ENCODE data around the gene MOG. TPM values are rescaled to one million over a fixed set of nuclear protein-coding genes. Genes with fewer than 3 reads are reported as not detected.

Gene MOG
- total RNA-seq, 1 donor from 2014 or later: not detected

DNA sequence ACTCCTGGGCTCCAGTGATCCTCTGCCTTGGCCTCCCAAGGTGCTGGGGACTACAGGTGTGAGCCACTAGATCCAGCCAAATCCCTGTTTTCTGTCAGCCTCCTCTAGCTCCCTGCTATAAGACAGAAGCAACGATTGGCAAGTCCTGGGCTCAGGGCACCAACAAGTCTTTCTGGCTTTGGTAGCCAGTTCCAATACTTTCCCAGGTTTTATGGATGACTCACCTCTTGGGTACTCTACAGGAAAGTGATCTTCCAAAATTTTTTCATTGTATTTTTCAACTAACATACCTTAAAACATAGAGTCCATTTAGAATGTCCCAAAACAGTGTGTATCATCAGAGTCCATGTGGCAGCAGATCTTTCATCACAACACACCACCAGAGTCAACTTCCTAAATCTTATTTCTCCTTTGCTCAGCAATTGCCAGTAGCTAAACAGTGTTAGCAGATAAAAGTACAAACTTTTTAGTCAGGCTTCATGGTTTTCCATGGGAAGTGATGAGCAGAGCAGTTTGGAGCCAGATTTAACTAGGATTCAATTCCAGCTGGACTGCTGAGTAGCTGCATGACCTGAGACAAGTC, 37.2 kb upstream of the MOG start:
- DNase-seq (no peak), ATAC-seq (peak; percentile 66)
- intact Hi-C loops (cut with DNase I): no loop called here
- Histone ChIP-seq H3K27ac (no peak overlapping the region), H3K27me3 (no peaks in the 10 kb centered on the region), H3K4me1 (no peaks in the 10 kb centered on the region), H3K9me3 (no peaks in the 10 kb centered on the region), H3K36me3 (peaks cover 13% of the 10 kb centered on the region), H3K4me3 (no peak overlapping the region)
- TF ChIP-seq, protein P1, sequence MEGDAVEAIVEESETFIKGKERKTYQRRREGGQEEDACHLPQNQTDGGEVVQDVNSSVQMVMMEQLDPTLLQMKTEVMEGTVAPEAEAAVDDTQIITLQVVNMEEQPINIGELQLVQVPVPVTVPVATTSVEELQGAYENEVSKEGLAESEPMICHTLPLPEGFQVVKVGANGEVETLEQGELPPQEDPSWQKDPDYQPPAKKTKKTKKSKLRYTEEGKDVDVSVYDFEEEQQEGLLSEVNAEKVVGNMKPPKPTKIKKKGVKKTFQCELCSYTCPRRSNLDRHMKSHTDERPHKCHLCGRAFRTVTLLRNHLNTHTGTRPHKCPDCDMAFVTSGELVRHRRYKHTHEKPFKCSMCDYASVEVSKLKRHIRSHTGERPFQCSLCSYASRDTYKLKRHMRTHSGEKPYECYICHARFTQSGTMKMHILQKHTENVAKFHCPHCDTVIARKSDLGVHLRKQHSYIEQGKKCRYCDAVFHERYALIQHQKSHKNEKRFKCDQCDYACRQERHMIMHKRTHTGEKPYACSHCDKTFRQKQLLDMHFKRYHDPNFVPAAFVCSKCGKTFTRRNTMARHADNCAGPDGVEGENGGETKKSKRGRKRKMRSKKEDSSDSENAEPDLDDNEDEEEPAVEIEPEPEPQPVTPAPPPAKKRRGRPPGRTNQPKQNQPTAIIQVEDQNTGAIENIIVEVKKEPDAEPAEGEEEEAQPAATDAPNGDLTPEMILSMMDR (IDR thresholded peaks at IDR 0.05): no peak

DNA sequence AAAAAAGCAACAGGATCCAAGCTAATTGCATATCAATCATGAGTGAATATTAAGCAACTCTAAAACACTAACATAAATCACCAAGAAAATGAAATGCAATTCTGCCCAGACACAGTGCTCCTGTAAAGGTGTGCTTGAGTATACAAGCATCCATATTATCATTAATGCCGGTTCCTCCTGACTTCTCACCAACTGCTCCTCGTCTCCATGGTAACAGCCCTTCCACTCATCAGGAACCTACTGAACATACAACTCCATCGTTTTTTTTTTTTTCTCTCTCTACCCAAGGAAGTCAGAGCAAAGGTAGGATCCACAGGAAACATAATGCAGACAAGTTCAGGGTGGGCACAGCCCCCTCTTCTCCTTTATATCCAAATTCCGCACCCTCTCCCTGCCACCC, 36.3 kb upstream of the MOG start:
- intact Hi-C loops (cut with DNase I): no loop called here

DNA sequence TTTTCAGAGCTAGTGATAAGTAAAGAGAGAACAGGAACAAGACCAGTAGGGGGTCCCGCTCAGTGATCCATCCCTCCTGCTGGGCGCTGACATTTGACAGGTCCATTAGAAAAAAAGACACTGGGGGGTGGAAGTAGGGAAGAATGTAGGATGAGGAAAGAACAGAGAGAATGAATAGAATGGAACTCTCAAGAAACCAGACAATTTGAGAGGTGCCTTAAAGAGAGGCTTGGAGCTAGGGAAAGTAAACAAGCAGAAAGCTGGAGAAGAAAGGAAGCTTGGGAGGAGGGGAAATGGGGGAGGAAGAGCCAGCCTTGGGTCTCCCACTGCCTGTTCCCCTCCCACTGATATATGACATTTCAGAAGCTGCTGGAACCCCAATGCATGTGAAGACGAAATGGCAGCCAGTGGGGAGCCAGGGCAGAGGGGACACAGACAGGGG, 32.4 kb upstream of the MOG start:
- intact Hi-C loops (cut with DNase I): no loop called here
- peaks cover 9% of the 10 kb centered on the region for H3K4me1 ChIP-seq
- H3K27ac ChIP-seq: no peak overlapping the region
- DNase-seq: no peak
- H3K27me3 ChIP-seq: no peaks in the 10 kb centered on the region
- ATAC-seq: no peak
- H3K9me3 ChIP-seq: no peaks in the 10 kb centered on the region
- peaks cover 13% of the 10 kb centered on the region for H3K36me3 ChIP-seq
- TF ChIP-seq, protein P1 (IDR thresholded peaks at IDR 0.05): no peak
- no peak overlapping the region for H3K4me3 ChIP-seq

More for the DNA sequence above, 36.3 kb upstream of the MOG start:
- TF ChIP-seq, protein P1 (IDR thresholded peaks at IDR 0.05): no peak
- ATAC-seq (no peak), DNase-seq (no peak)
- Histone ChIP-seq H3K27ac (no peak overlapping the region), H3K36me3 (peaks cover 13% of the 10 kb centered on the region), H3K9me3 (no peaks in the 10 kb centered on the region), H3K4me3 (no peak overlapping the region), H3K27me3 (no peaks in the 10 kb centered on the region), H3K4me1 (no peaks in the 10 kb centered on the region)

DNA sequence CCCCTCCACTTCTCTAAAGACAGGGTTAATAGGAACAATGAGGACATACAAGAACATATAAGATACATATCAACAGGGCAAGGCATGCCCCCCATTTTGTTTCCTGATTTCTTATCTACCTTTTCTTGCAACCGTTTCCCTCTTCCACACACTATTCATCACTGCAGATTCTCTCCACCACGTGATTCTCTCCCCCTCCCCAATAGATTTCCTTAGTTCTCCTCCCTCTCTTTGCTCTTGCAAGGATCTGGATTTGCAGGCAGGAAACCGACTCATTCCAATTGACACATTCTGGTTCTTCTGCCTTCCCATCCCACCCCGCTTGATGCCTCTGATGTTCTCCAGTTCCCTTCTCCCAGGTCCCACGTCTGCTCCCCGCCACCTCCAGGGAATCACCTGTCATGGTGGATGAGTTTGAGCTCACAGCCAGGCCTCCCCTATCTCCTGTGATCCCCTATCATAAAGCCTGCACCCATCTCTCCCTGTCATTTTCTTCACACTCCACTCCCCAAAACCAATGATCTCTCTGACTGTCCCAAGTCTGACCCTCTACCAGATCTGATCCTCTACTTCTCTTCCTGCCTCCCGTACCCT, 31.5 kb upstream of the MOG start:
- H3K36me3 ChIP-seq: peaks cover 10% of the 10 kb centered on the region
- H3K27me3 ChIP-seq: no peaks in the 10 kb centered on the region
- ATAC-seq: no peak
- H3K4me3 ChIP-seq: no peak overlapping the region
- intact Hi-C loops (cut with DNase I): no loop called here
- H3K9me3 ChIP-seq: no peaks in the 10 kb centered on the region
- H3K4me1 ChIP-seq: peaks cover 9% of the 10 kb centered on the region
- TF ChIP-seq, protein P1 (IDR thresholded peaks at IDR 0.05): no peak
- no peak overlapping the region for H3K27ac ChIP-seq
- DNase-seq: no peak

DNA sequence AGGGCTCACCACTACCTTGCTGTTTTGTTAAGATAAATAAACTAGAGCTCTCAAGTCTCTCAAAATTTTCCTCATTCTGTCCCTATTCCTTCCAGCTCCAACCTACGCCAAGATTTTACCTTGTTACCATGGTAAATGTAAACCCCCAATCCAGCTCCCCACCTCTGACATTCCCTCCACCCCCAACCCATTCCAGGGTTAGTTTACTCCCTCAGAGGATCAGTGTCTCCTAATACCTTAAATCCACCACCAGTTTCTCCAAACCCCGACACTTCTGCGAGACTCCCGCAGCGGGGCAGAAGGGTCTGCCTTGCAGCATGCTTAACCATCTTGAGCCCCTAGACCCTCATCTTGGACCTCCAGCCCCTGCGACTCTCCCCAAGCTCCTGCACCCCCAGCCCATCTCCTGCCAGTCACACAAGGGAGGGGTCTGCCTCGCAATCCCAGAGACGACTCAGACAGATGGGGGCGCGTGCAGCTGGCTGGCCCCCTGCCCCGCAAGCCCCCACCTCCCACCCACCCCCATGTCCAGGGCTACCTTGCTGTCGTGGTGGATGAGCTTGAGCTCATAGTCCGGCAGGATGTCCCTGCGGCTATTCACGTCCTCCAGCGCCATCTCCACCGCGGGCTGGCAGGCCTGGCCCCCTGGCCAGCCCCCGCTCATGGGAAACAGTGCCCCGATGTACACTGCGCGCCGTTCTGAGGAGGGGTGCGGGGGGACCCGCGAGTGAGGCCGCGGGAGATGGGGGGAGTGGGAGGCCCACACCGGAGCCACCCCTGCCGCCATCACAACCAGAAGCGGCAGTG, 29.7 kb upstream of the MOG start:
- TF ChIP-seq, protein P1 (IDR thresholded peaks at IDR 0.05): no peak
- intact Hi-C loops (cut with DNase I): no loop called here
- peaks cover 18% of the 10 kb centered on the region for H3K4me1 ChIP-seq
- no peaks in the 10 kb centered on the region for H3K36me3 ChIP-seq
- peak overlapping the region; percentile 61 for H3K4me3 ChIP-seq
- no peak overlapping the region for H3K27ac ChIP-seq
- no peak for DNase-seq
- H3K27me3 ChIP-seq: no peaks in the 10 kb centered on the region
- H3K9me3 ChIP-seq: no peaks in the 10 kb centered on the region
- ATAC-seq: no peak

Measured in upper lobe of right lung (tissue), 1 donor.